Measurements from ENCODE around the gene TAF7L. TPM values are rescaled to one million over a fixed set of nuclear protein-coding genes. Genes with fewer than 3 reads are reported as not detected.

TAF7L gene
- total RNA-seq, 1 experiment from 2014 or later, result not detected

- Histone ChIP-seq H3F3A (ENCODE audit: low read length, unreplicated experiment) (no peaks in the 10 kb centered on the region), H3K27ac (ENCODE audit: low read length) (no peak overlapping the region), H3K9ac (ENCODE audit: low read length) (no peak overlapping the region), H3K79me2 (ENCODE audit: low read length) (no peaks in the 10 kb centered on the region), H3K4me3 (ENCODE audit: low read length) (no peak overlapping the region), H3K9me2 (replicated peaks; ENCODE audit: low read length) (no peaks in the 10 kb centered on the region), H2AFZ (ENCODE audit: low read length) (no peak overlapping the region), H3K4me2 (ENCODE audit: low read length) (no peak overlapping the region), H3K27me3 (ENCODE audit: low read length) (no peaks in the 10 kb centered on the region), H3K36me3 (ENCODE audit: low read depth, low read length) (no peaks in the 10 kb centered on the region), H3K9me3 (ENCODE audit: low read length) (no peaks in the 10 kb centered on the region), H4K20me1 (ENCODE audit: low read length) (no peaks in the 10 kb centered on the region), H3K4me1 (ENCODE audit: insufficient read depth, low read length) (no peaks in the 10 kb centered on the region)
- ATAC-seq (no peak), DNase-seq (no peak)
- ChIA-PET CTCF (no interaction called here), POLR2A (ENCODE audit: unreplicated experiment) (no interaction called here)
- TF ChIP-seq EZH2phosphoT487 (IDR thresholded peaks at IDR 0.05; ENCODE audit: borderline replicate concordance, low read length) (no peak), EZH2 (IDR thresholded peaks at IDR 0.05; ENCODE audit: low read length, unreplicated experiment) (no peak)
- TF ChIP-seq, protein P1, sequence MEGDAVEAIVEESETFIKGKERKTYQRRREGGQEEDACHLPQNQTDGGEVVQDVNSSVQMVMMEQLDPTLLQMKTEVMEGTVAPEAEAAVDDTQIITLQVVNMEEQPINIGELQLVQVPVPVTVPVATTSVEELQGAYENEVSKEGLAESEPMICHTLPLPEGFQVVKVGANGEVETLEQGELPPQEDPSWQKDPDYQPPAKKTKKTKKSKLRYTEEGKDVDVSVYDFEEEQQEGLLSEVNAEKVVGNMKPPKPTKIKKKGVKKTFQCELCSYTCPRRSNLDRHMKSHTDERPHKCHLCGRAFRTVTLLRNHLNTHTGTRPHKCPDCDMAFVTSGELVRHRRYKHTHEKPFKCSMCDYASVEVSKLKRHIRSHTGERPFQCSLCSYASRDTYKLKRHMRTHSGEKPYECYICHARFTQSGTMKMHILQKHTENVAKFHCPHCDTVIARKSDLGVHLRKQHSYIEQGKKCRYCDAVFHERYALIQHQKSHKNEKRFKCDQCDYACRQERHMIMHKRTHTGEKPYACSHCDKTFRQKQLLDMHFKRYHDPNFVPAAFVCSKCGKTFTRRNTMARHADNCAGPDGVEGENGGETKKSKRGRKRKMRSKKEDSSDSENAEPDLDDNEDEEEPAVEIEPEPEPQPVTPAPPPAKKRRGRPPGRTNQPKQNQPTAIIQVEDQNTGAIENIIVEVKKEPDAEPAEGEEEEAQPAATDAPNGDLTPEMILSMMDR (conservative IDR thresholded peaks at IDR 0.05; ENCODE audit: low read depth, low read length), result no peak
- intact Hi-C loops (cut with micrococcal nuclease), result no loop called here
- no TSS peak for BruUV-seq (replicated peaks)
Observed at GRCh38 chrX:101276238-101276637, 14.9 kb downstream of the TAF7L start.

DNA sequence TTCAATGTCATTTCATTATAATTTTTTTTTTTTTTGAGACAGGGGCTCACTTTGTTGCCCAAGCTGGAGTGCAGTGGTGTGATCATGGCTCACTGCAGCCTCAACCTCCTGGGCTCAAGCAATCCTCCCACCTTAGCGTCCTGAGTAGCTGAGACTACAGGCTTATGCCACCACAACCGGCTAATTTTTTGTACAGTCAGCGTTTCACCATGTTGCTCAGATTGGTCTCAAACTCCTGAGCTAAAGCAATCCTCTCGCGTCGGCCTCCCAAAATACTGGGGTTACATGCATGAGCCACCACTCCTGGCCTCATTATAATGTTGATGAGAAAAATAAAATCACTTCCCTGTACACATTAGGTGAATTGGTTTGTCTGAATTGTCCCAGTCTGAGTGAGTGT is 16.9 kb downstream of the TAF7L start:
- Histone ChIP-seq H3K27me3 (ENCODE audit: low read length) (no peaks in the 10 kb centered on the region), H3K9ac (ENCODE audit: low read length) (no peak overlapping the region), H3K79me2 (ENCODE audit: low read length) (no peaks in the 10 kb centered on the region), H3F3A (ENCODE audit: low read length, unreplicated experiment) (no peaks in the 10 kb centered on the region), H3K4me1 (ENCODE audit: insufficient read depth, low read length) (no peaks in the 10 kb centered on the region), H3K4me2 (ENCODE audit: low read length) (no peak overlapping the region), H3K4me3 (ENCODE audit: low read length) (no peak overlapping the region), H3K9me2 (replicated peaks; ENCODE audit: low read length) (no peaks in the 10 kb centered on the region), H3K27ac (ENCODE audit: low read length) (no peak overlapping the region), H4K20me1 (ENCODE audit: low read length) (no peaks in the 10 kb centered on the region), H3K36me3 (ENCODE audit: low read depth, low read length) (no peaks in the 10 kb centered on the region), H2AFZ (ENCODE audit: low read length) (no peak overlapping the region), H3K9me3 (ENCODE audit: low read length) (no peaks in the 10 kb centered on the region)
- ChIA-PET POLR2A (ENCODE audit: unreplicated experiment) (no interaction called here), CTCF (no interaction called here)
- no peak for TF ChIP-seq EZH2phosphoT487 (IDR thresholded peaks at IDR 0.05; ENCODE audit: borderline replicate concordance, low read length)
- TF ChIP-seq EZH2 (IDR thresholded peaks at IDR 0.05; ENCODE audit: low read length, unreplicated experiment), result no peak
- TF ChIP-seq, protein P1 (conservative IDR thresholded peaks at IDR 0.05; ENCODE audit: low read depth, low read length), result no peak
- BruUV-seq (replicated peaks), result no TSS peak
- intact Hi-C loops (cut with micrococcal nuclease), result no loop called here
- ATAC-seq, result no peak
- DNase-seq, result no peak

GRCh38 chrX:101265869-101266428 is 25.2 kb downstream of the TAF7L start:
- no peaks in the 10 kb centered on the region for H3K36me3 ChIP-seq (ENCODE audit: low read depth, low read length)
- H4K20me1 ChIP-seq (ENCODE audit: low read length), result no peaks in the 10 kb centered on the region
- no TSS peak for BruUV-seq (replicated peaks)
- intact Hi-C loops (cut with micrococcal nuclease), result no loop called here
- CTCF ChIA-PET, result no interaction called here
- peak; percentile 98 for ATAC-seq
- TF ChIP-seq EZH2phosphoT487 (IDR thresholded peaks at IDR 0.05; ENCODE audit: borderline replicate concordance, low read length) (no peak), EZH2 (IDR thresholded peaks at IDR 0.05; ENCODE audit: low read length, unreplicated experiment) (no peak)
- TF ChIP-seq, protein P1 (conservative IDR thresholded peaks at IDR 0.05; ENCODE audit: low read depth, low read length), result no peak
- POLR2A ChIA-PET (ENCODE audit: unreplicated experiment), result no interaction called here
- H3K27ac ChIP-seq (ENCODE audit: low read length), result peak overlapping the region; percentile 48
- peaks cover 10% of the 10 kb centered on the region; the same call in 1 of the 2 replicates for H3K4me1 ChIP-seq (ENCODE audit: insufficient read depth, low read length)
- H3K4me2 ChIP-seq (ENCODE audit: low read length), result no peak overlapping the region
- no peak overlapping the region for H3K4me3 ChIP-seq (ENCODE audit: low read length)
- no peak overlapping the region for H3K9ac ChIP-seq (ENCODE audit: low read length)
- no peaks in the 10 kb centered on the region for H3K79me2 ChIP-seq (ENCODE audit: low read length)
- peak; percentile 66 for DNase-seq
- H3K9me3 ChIP-seq (ENCODE audit: low read length), result no peaks in the 10 kb centered on the region
- peak overlapping the region; percentile 31 for H2AFZ ChIP-seq (ENCODE audit: low read length)
- H3F3A ChIP-seq (ENCODE audit: low read length, unreplicated experiment), result no peaks in the 10 kb centered on the region
- no peaks in the 10 kb centered on the region for H3K27me3 ChIP-seq (ENCODE audit: low read length)
- H3K9me2 ChIP-seq (replicated peaks; ENCODE audit: low read length), result no peaks in the 10 kb centered on the region

Measured in PC-3 (cell line).